Left renal cortex interstitium (tissue), 4 donors: ENCODE measurements around the gene RNF112. TPM values are rescaled to one million over a fixed set of nuclear protein-coding genes. Genes with fewer than 3 reads are reported as not detected.

Experiments
- DNase-seq, 4 donors: peaks; one replicate each; pipeline ENCODE4 v3.0.0-alpha.2; 2013; ENCODE audit warnings: low read depth in 4 of 4, low spot score in 2 of 4, missing footprints in 1 of 4
- polyA plus RNA-seq, 4 donors: library from polyadenylated mRNA; unstranded; fragments of 120-200 nt; gene quantifications; one replicate each; pipeline ENCODE4 v1.2.1, GENCODE V29; 2013; ENCODE audit not compliant: insufficient read length in 4 of 4

Gene RNF112
- polyA plus RNA-seq: 1 to 10 TPM in 3 of 4 donors, under 1 TPM in 1; 0.96 to 1.7 (median 1.1) TPM

GRCh38 chr17:19410875-19411620 lies at the start of gene RNF112:
TSS of gene RNF112 (plus strand) at chr17:19411232. CDS start at chr17:19411409, 177 bp downstream.
- no peak for DNase-seq

GRCh38 chr17:19361326-19361725 lies 49.7 kb upstream of the RNF112 start:
- DNase-seq: no peak

GRCh38 chr17:19361944-19362276 lies 49.1 kb upstream of the RNF112 start:
- DNase-seq: no peak

- DNase-seq: peak; percentile 85 to 94 (median 90)
Measured at GRCh38 chr17:19362277-19363113, 48.5 kb upstream of the RNF112 start, which contains the start of gene B9D1. TSS of gene B9D1 (minus strand) at chr17:19362723. CDS start at chr17:19362569, 154 bp downstream.

GRCh38 chr17:19363114-19363438 lies 48.0 kb upstream of the RNF112 start:
- DNase-seq: no peak

- no peak for DNase-seq
Measured at GRCh38 chr17:19363460-19364035, 47.5 kb upstream of the RNF112 start.

GRCh38 chr17:19364699-19365498 lies 46.1 kb upstream of the RNF112 start:
- DNase-seq: no peak

- no peak for DNase-seq
Measured at GRCh38 chr17:19365499-19365817, 45.6 kb upstream of the RNF112 start.

- DNase-seq: no peak
Measured at GRCh38 chr17:19365833-19366636, 45.0 kb upstream of the RNF112 start.

GRCh38 chr17:19366637-19366972 lies 44.4 kb upstream of the RNF112 start:
- DNase-seq: no peak

GRCh38 chr17:19368229-19368628 lies 42.8 kb upstream of the RNF112 start:
- DNase-seq: no peak

- no peak for DNase-seq
Measured at GRCh38 chr17:19369107-19369778, 41.8 kb upstream of the RNF112 start.

- DNase-seq: no peak
Measured at GRCh38 chr17:19369846-19370492, 41.1 kb upstream of the RNF112 start.

- no peak for DNase-seq
Measured at GRCh38 chr17:19370493-19370960, 40.5 kb upstream of the RNF112 start.

- no peak for DNase-seq
Measured at GRCh38 chr17:19371259-19372010, 39.6 kb upstream of the RNF112 start.

GRCh38 chr17:19372011-19372370 lies 39.0 kb upstream of the RNF112 start:
- DNase-seq: no peak

GRCh38 chr17:19372439-19372838 lies 38.6 kb upstream of the RNF112 start:
- DNase-seq: no peak

GRCh38 chr17:19372866-19373504 lies 38.0 kb upstream of the RNF112 start:
- DNase-seq: no peak
